ENCODE results near the gene PCED1A.

Gene PCED1A

DNA sequence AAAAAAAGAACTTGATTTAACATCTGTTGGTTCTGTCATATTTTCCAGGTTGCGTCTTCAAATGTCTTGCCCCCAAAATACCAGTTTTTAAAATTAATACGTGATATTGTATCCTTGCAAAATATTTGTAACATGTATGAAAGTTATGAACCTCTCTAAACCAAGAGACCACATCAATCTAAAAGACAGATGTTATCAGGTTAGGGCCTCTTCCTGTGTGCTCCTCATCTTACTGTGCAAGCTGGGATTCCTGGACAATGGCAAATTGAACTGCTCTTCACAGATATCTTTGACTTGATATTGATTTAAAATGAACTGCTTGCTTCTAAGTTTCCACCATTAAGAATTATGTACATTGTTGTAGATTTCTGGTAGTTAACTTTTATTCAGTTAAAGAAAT is 14.7 kb downstream of the PCED1A start:
- Histone ChIP-seq H3K4me1 (ENCODE audit: control insufficient read depth, insufficient read depth, low read length) (peaks cover 4% of the 10 kb centered on the region; the same call in 1 of the 2 replicates), H3K4me3 (ENCODE audit: low read depth, low read length) (no peak overlapping the region), H3K27me3 (ENCODE audit: control insufficient read depth, insufficient read depth, low read length) (peaks cover 33% of the 10 kb centered on the region), H3K27ac (ENCODE audit: low read depth, low read length) (no peak overlapping the region), H3K9ac (ENCODE audit: low read length) (no peak overlapping the region), H3K9me3 (ENCODE audit: control insufficient read depth, insufficient read depth, low read depth, low read length) (no peaks in the 10 kb centered on the region), H3K36me3 (ENCODE audit: control insufficient read depth, insufficient read depth, low read length) (no peaks in the 10 kb centered on the region)

DNA sequence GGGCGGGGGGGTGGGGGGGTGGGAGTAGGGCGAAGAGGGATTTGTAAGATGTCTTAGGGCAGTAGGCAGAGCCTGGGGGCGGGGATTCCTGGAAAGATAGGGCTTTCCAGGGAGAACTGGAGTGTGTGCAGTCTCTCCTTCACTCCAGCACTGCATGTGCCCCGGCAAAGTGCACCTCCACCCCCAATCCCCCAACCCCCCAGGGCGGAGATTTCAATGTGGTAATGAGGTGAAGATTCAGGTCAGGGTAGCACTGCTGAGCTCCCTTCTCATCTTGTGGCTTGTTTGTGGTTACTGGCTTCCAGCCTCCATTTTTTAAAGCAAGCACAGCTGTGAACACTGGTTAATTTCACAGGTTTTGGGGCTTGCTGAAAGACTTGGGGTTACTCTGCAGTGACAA is 18.4 kb downstream of the PCED1A start:
- Histone ChIP-seq H3K4me3 (ENCODE audit: low read depth, low read length) (peak overlapping the region; percentile 35), H3K9me3 (ENCODE audit: control insufficient read depth, insufficient read depth, low read depth, low read length) (no peaks in the 10 kb centered on the region), H3K27ac (ENCODE audit: low read depth, low read length) (no peak overlapping the region), H3K36me3 (ENCODE audit: control insufficient read depth, insufficient read depth, low read length) (no peaks in the 10 kb centered on the region), H3K9ac (ENCODE audit: low read length) (no peak overlapping the region), H3K4me1 (ENCODE audit: control insufficient read depth, insufficient read depth, low read length) (peaks cover 15% of the 10 kb centered on the region), H3K27me3 (ENCODE audit: control insufficient read depth, insufficient read depth, low read length) (peaks cover 55% of the 10 kb centered on the region)

DNA sequence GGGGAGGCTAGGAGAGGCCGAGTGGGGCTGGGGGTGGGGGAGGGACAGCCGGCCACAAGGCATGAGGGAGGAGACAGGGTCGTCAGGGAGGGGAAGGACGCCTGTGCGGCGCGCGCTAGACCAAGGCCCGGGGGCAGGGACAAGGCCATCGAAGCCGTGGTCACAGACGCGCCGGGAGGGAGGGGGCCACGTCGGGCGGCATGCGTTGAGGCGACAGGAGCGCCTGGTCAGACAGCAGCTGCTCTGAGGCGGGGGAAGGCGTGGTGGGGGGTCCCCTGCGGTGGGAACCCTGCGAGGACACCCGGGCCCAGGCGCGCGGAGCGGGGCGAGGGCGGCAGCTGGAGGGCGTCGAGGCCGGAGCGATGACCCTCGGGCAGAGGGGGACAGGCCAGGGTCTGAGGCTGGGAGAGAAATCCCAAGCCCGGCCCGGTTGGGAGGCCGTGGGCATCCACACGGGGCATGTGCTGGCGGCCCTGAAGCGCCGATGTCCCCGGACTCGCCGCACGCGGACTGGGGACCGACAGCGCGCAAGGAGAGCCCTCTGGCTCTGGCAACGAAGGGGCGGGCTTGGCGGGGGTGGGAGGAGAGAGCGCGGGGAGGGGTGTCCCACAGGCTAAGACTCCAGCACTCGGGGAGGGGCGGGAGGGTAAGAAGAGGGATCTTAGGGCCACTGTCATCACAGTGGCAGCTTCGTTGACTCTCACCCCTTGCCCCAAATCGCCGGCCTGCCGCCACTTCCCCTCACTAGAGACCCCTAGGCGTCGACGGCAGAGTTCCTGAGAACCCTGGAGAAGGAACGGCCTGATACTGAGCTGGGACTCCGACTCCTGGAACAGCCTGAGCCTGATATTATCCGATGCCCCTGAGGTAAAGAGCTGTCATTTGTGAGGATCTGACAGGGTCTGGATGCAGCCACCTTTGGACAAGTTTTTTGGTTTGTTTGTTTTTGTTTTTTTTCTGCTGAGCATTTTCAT is 19.3 kb downstream of the PCED1A start:
- peak overlapping the region; percentile 29 for H3K4me3 ChIP-seq (ENCODE audit: low read depth, low read length)
- H3K9ac ChIP-seq (ENCODE audit: low read length), result no peak overlapping the region
- H3K4me1 ChIP-seq (ENCODE audit: control insufficient read depth, insufficient read depth, low read length), result peaks cover 15% of the 10 kb centered on the region
- H3K27ac ChIP-seq (ENCODE audit: low read depth, low read length), result no peak overlapping the region
- no peaks in the 10 kb centered on the region for H3K36me3 ChIP-seq (ENCODE audit: control insufficient read depth, insufficient read depth, low read length)
- H3K9me3 ChIP-seq (ENCODE audit: control insufficient read depth, insufficient read depth, low read depth, low read length), result no peaks in the 10 kb centered on the region
- peaks cover 51% of the 10 kb centered on the region for H3K27me3 ChIP-seq (ENCODE audit: control insufficient read depth, insufficient read depth, low read length)

DNA sequence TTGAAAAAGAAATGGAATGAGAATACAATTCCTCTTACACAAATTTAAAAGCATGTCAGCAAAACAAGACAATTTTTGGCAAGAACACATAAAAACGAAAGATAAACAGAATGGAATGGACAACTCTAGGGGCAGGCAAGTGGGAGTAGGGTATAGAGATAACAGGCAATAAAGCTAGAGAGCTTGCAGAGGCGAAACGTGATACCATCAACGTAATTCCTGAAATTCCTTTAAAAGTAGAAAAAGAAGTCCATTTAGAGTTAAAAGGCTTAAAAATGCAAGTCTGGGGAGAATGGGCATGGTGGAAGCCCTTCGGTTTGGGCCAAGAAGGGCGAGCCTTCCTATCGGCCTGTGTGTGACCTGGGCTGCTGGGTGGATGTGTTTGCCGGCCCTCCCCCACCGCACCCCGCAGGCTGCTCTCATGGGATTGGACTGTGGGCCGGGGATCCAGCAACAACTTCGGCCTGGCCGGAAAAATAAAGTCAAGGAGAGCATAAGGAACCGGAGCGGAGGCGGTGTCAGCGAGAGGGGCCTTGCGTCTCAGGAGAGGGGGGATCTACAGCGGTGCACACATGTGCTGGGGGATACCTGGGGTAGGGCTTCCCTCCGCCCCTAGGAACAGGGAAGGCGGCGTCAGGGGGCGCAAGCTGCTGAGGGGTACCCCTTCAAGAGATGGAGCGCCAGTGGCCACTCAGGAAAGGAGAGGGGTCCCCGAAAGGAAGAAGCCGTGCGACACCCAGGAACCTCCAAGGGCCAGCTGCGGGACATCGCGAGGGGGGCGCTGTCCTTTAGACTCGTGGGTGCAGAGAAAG is 20.2 kb downstream of the PCED1A start:
- Histone ChIP-seq H3K9ac (ENCODE audit: low read length) (no peak overlapping the region), H3K4me1 (ENCODE audit: control insufficient read depth, insufficient read depth, low read length) (peaks cover 15% of the 10 kb centered on the region), H3K4me3 (ENCODE audit: low read depth, low read length) (peak overlapping the region; percentile 29), H3K36me3 (ENCODE audit: control insufficient read depth, insufficient read depth, low read length) (no peaks in the 10 kb centered on the region), H3K9me3 (ENCODE audit: control insufficient read depth, insufficient read depth, low read depth, low read length) (no peaks in the 10 kb centered on the region), H3K27ac (ENCODE audit: low read depth, low read length) (no peak overlapping the region), H3K27me3 (ENCODE audit: control insufficient read depth, insufficient read depth, low read length) (peaks cover 47% of the 10 kb centered on the region)

DNA sequence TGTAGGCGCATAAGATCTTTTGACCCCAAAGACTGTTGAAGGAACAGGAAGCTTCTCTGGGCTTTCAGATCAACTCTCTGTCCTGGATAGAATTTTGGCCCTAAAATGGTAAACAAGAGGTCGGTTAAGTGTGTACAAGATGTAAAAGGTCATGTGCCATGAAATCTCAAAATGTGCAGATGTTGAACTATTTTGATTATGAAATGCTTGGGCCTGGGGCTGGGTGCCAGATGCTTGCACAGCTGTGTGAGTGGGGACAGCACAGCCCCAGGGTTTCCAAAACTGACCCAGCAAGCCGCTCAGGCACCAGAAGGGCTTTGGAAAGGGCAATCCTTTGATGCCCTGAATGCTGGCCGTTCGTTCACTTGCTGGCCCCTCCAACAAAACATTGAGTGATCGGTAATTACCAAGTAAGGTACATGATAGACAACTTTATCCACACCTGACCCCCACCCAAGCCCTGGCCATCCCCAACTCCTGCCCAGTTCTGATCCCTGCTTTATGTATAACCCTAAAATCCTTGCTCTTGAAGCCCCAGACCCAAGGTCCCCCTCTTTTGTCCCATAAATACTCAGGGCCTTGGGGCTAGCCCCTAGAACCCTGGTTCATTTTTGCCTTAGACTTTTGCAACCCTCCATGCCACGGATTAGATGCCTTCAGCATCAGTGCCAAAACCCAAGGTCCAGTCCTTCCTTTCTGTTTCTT is 22.4 kb downstream of the PCED1A start:
- H3K27me3 ChIP-seq (ENCODE audit: control insufficient read depth, insufficient read depth, low read length), result peaks cover 47% of the 10 kb centered on the region
- H3K4me3 ChIP-seq (ENCODE audit: low read depth, low read length), result no peak overlapping the region
- peaks cover 21% of the 10 kb centered on the region for H3K4me1 ChIP-seq (ENCODE audit: control insufficient read depth, insufficient read depth, low read length)
- H3K27ac ChIP-seq (ENCODE audit: low read depth, low read length), result no peak overlapping the region
- H3K9me3 ChIP-seq (ENCODE audit: control insufficient read depth, insufficient read depth, low read depth, low read length), result no peaks in the 10 kb centered on the region
- no peaks in the 10 kb centered on the region for H3K36me3 ChIP-seq (ENCODE audit: control insufficient read depth, insufficient read depth, low read length)
- no peak overlapping the region for H3K9ac ChIP-seq (ENCODE audit: low read length)

DNA sequence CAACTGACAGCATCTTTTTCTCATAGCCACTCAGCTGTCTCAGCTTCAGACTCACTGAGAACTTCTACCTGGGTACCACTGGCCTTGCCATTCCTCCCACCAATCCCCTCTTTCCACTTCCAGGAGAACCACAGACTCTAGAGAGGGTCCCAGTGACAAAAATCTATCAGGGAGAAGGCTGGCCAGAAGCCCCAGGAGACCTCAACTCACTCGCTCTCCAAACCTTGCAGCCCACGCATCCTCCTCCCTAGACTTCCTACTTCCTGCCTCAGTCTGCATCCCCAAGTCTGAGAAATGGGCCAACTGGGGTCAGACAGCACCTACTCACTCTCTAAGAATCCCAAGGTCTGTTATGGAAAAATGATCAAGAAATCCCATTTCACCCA is 23.1 kb downstream of the PCED1A start:
- peaks cover 46% of the 10 kb centered on the region for H3K27me3 ChIP-seq (ENCODE audit: control insufficient read depth, insufficient read depth, low read length)
- H3K27ac ChIP-seq (ENCODE audit: low read depth, low read length), result no peak overlapping the region
- H3K9me3 ChIP-seq (ENCODE audit: control insufficient read depth, insufficient read depth, low read depth, low read length), result peaks cover 2% of the 10 kb centered on the region
- H3K9ac ChIP-seq (ENCODE audit: low read length), result no peak overlapping the region
- H3K36me3 ChIP-seq (ENCODE audit: control insufficient read depth, insufficient read depth, low read length), result no peaks in the 10 kb centered on the region
- no peak overlapping the region for H3K4me3 ChIP-seq (ENCODE audit: low read depth, low read length)
- H3K4me1 ChIP-seq (ENCODE audit: control insufficient read depth, insufficient read depth, low read length), result peaks cover 21% of the 10 kb centered on the region

DNA sequence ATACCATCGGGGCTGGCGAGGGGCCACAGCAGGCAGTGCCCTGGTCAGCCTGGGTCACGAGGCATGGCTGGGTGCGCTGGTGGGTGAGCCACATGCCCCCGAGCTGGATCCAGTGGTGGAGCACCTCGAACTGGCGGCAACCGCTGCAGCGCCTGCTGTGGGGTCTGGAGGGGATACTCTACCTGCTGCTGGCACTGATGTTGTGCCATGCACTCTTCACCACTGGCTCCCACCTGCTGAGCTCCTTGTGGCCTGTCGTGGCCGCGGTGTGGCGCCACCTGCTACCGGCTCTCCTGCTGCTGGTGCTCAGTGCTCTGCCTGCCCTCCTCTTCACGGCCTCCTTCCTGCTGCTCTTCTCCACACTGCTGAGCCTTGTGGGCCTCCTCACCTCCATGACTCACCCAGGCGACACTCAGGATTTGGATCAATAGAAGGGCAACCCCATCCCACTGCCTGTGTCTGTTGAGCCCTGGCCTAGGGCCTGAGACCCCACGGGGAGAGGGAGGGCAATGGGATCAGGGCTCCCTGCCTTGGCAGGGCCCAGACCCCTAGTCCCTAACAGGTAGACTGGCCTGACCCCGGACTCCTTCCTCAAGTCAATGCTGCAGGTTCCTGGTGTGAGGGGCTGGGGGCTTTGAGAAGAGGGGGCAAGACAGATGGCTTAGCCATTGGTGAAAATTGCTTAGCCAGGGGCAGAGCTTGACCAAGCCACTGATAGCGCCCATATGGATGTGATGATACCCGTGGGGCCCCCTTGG is 23.7 kb downstream of the PCED1A start:
- H3K27me3 ChIP-seq (ENCODE audit: control insufficient read depth, insufficient read depth, low read length), result peaks cover 40% of the 10 kb centered on the region

DNA sequence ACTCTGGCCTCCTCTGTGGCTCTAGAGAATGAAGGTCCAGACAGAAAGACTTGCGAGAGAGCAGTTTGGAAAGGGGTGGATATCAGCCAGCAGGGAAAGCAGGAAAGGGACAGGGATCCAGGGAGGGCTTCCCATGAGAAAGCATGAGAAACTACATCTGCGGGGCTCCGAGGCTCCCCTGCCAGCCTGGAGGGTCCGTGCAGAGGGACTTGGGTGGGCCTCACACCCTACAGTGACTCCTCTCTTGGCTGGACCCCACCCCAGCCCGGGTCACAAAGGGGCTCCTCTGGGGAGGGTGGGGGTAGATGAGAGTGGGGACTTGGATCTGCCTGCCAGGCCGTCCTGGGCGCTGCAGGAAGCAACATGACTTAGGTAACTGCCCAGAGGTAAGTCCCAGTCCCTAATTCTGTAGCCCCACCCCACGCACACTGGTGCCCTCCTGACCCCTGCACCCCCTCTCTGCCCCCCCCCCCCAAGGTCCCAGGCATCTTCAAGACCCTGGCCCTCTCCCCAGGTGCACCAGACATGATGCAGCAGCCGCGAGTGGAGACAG is 24.3 kb downstream of the PCED1A start, which contains the start of gene TMEM239:
Gene TMEM239 (plus strand): TSS at position 335 of the 553 bp plus-strand sequence. CDS start 191 bp downstream, at position 526.
- Histone ChIP-seq H3K9ac (ENCODE audit: low read length) (no peak within 1 kb of the TSS), H3K27ac (ENCODE audit: low read depth, low read length) (no peak within 1 kb of the TSS), H3K4me3 (ENCODE audit: low read depth, low read length) (no peak within 1 kb of the TSS), H3K36me3 (ENCODE audit: control insufficient read depth, insufficient read depth, low read length) (no peaks in the 10 kb centered on the region), H3K9me3 (ENCODE audit: control insufficient read depth, insufficient read depth, low read depth, low read length) (peaks cover 6% of the 10 kb centered on the region), H3K27me3 (ENCODE audit: control insufficient read depth, insufficient read depth, low read length) (peaks cover 33% of the 10 kb centered on the region), H3K4me1 (ENCODE audit: control insufficient read depth, insufficient read depth, low read length) (peaks cover 20% of the 10 kb centered on the region)

More for the DNA sequence above, 23.7 kb downstream of the PCED1A start:
- Histone ChIP-seq H3K36me3 (ENCODE audit: control insufficient read depth, insufficient read depth, low read length) (no peaks in the 10 kb centered on the region), H3K9me3 (ENCODE audit: control insufficient read depth, insufficient read depth, low read depth, low read length) (peaks cover 6% of the 10 kb centered on the region), H3K4me1 (ENCODE audit: control insufficient read depth, insufficient read depth, low read length) (peaks cover 21% of the 10 kb centered on the region), H3K27ac (ENCODE audit: low read depth, low read length) (no peak overlapping the region), H3K4me3 (ENCODE audit: low read depth, low read length) (no peak overlapping the region), H3K9ac (ENCODE audit: low read length) (no peak overlapping the region)

DNA sequence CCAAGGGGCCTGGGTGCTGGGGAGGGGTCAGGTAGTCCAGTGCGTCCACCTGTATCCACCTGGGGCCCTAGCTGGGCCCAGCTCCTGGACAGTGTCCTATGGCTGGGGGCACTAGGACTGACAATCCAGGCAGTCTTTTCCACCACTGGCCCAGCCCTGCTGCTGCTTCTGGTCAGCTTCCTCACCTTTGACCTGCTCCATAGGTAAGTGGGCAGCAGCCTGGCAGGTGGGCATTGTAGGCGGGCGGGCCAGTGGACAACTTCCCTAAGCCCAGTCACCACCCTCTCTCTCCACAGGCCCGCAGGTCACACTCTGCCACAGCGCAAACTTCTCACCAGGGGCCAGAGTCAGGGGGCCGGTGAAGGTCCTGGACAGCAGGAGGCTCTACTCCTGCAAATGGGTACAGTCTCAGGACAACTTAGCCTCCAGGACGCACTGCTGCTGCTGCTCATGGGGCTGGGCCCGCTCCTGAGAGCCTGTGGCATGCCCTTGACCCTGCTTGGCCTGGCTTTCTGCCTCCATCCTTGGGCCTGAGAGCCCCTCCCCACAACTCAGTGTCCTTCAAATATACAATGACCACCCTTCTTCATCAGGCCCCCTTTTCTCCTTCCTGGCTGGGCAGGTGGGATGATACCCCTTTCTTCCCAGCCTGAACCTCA is 25.1 kb downstream of the PCED1A start:
- no peak overlapping the region for H3K4me3 ChIP-seq (ENCODE audit: low read depth, low read length)
- H3K9ac ChIP-seq (ENCODE audit: low read length), result no peak overlapping the region
- H3K36me3 ChIP-seq (ENCODE audit: control insufficient read depth, insufficient read depth, low read length), result no peaks in the 10 kb centered on the region
- H3K9me3 ChIP-seq (ENCODE audit: control insufficient read depth, insufficient read depth, low read depth, low read length), result peaks cover 6% of the 10 kb centered on the region
- H3K27ac ChIP-seq (ENCODE audit: low read depth, low read length), result no peak overlapping the region
- H3K27me3 ChIP-seq (ENCODE audit: control insufficient read depth, insufficient read depth, low read length), result peaks cover 26% of the 10 kb centered on the region
- peaks cover 12% of the 10 kb centered on the region for H3K4me1 ChIP-seq (ENCODE audit: control insufficient read depth, insufficient read depth, low read length)
